Stimulated activated CD4-positive, alpha-beta T cell treated with anti-CD3 and anti-CD28 coated beads, Interleukin-1b, Interleukin-23, amount 100 ng/mL, for 4 hours (primary cell): ENCODE results near the gene CTAG1B.
"Not testable (repeated sequence)": the region's sequence is repeated elsewhere in the genome, so short reads cannot be mapped to it uniquely, and the experiment has no call there.

ENCODE experiments used
- DNase-seq, 2 donors: peaks; one replicate each; pipeline ENCODE4 v3.0.0-alpha.2; 2020; ENCODE audit warnings: low read depth in 2 of 2

Gene CTAG1B

GRCh38 chrX:154584585-154585183 is 34.4 kb downstream of the CTAG1B start, which contains the start of gene CTAG1A:
CTAG1A (plus strand) TSS chrX:154585133; CDS start chrX:154585207, 74 bp downstream.
- not testable (repeated sequence) for DNase-seq

- not testable (repeated sequence) for DNase-seq
These were observed 36.1 kb downstream of the CTAG1B start for GRCh38 chrX:154582994-154583393.

GRCh38 chrX:154575076-154575475 is 44.0 kb downstream of the CTAG1B start:
- not testable (repeated sequence) for DNase-seq

GRCh38 chrX:154573061-154573460 is 46.0 kb downstream of the CTAG1B start:
- DNase-seq: not testable (repeated sequence)

DNA sequence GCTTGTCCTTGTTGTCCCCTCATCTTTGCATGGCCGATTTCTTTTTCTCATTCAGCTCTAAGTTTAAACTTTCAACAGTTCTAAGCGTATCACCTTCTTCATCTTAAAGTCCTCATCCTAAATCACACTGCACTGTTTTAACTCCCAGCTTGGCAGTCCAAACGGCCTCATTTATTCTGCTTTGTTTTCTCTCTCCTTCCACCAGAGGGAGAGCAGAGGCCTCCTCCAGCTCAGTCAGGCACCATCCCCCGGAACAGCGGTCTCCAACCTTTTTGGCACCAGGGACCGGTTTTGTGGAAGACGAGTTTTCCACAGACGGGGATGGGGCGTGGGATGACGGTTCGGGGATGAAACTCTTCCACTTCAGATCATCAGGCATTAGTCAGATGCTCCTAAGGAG is 48.7 kb downstream of the CTAG1B start:
- not testable (repeated sequence) for DNase-seq
